ENCODE data around the gene TTYH1. TPM values are rescaled to one million over a fixed set of nuclear protein-coding genes. Genes with fewer than 3 reads are reported as not detected.

TTYH1 gene
- polyA plus RNA-seq, 1 of the 3 experiments (the other 2 are of a cell fraction), result 0.05 TPM

DNA sequence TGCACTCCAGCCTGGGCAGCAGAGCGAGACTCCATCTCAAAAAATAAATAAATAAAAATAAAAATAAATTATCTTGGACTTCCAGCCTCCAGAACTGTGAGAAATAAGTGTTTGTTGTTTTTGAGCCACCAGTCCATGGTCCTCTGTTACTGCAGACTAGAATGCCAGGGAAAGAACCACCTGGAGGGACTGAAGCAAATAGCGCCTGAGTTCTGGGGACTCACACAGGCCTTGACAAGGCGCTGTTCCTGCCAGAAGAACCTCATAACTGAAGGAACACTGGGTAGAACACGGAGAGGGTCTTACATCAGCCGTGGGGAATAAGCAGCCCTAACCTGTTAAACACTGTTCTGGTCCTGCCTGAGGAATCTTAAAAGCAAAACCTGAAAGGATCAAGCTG is 25.4 kb downstream of the TTYH1 start:
- 94% methylated on average over 5 of the region's 5 CpGs for WGBS (ENCODE audit: low lambda C conversion rate)
- peaks cover 5 to 11% of the 10 kb centered on the region in 2 experiments for H3K36me3 ChIP-seq (replicated peaks in 1 of 2; ENCODE audit: control insufficient read depth in 1 of 2, insufficient read depth in 2 of 2, low read length in 1 of 2)
- H3K4me2 ChIP-seq, result no peak overlapping the region
- H3K27me3 ChIP-seq (ENCODE audit: insufficient read depth), result no peaks in the 10 kb centered on the region
- no peaks in the 10 kb centered on the region for H3K4me1 ChIP-seq (ENCODE audit: control insufficient read depth in 1 of 2, insufficient read depth in 2 of 2, low read depth in 1 of 2, low read length in 1 of 2)
- H3F3A ChIP-seq (replicated peaks; ENCODE audit: insufficient read depth), result no peaks in the 10 kb centered on the region
- no peaks in the 10 kb centered on the region for H3K9me3 ChIP-seq
- ChIA-PET POLR2A (no interaction called here), CTCF (interaction anchor here (2.8 kb wide), 1 partner anchor 8 kb away, joined by 12 read pairs; the partner anchor contains the start of gene LENG8)
- no peaks in the 10 kb centered on the region for H3K9me2 ChIP-seq
- H3K4me3 ChIP-seq (ENCODE audit: low read depth in 2 of 2, low read length in 1 of 2), result no peak overlapping the region
- H3K9ac ChIP-seq, result no peak overlapping the region
- H4K20me1 ChIP-seq (ENCODE audit: insufficient read depth), result peaks cover 14% of the 10 kb centered on the region; the same call in 1 of the 2 replicates
- no peak overlapping the region for H3K27ac ChIP-seq (ENCODE audit: low read depth in 2 of 2, low read length in 1 of 2)
- H3K79me2 ChIP-seq (ENCODE audit: insufficient read depth), result peaks cover 7% of the 10 kb centered on the region; the same call in 1 of the 2 replicates
- H2AFZ ChIP-seq (ENCODE audit: low read depth), result no peak overlapping the region
- TF ChIP-seq MXI1 (IDR thresholded peaks at IDR 0.05; ENCODE audit: low read depth, low read length), result no peak
- no peak for TF ChIP-seq RFX5 (IDR thresholded peaks at IDR 0.05; ENCODE audit: low read length)
- TF ChIP-seq YY1 (IDR thresholded peaks at IDR 0.05; ENCODE audit: low read depth), result no peak
- TF ChIP-seq, protein P1, sequence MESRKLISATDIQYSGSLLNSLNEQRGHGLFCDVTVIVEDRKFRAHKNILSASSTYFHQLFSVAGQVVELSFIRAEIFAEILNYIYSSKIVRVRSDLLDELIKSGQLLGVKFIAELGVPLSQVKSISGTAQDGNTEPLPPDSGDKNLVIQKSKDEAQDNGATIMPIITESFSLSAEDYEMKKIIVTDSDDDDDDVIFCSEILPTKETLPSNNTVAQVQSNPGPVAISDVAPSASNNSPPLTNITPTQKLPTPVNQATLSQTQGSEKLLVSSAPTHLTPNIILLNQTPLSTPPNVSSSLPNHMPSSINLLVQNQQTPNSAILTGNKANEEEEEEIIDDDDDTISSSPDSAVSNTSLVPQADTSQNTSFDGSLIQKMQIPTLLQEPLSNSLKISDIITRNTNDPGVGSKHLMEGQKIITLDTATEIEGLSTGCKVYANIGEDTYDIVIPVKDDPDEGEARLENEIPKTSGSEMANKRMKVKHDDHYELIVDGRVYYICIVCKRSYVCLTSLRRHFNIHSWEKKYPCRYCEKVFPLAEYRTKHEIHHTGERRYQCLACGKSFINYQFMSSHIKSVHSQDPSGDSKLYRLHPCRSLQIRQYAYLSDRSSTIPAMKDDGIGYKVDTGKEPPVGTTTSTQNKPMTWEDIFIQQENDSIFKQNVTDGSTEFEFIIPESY (IDR thresholded peaks at IDR 0.05; ENCODE audit: borderline replicate concordance, low read depth), result no peak
- TF ChIP-seq TCF12 (IDR thresholded peaks at IDR 0.05), result no peak
- TF ChIP-seq FOSL2 (IDR thresholded peaks at IDR 0.05; ENCODE audit: borderline replicate concordance, low read depth), result no peak
- TF ChIP-seq, protein P2, sequence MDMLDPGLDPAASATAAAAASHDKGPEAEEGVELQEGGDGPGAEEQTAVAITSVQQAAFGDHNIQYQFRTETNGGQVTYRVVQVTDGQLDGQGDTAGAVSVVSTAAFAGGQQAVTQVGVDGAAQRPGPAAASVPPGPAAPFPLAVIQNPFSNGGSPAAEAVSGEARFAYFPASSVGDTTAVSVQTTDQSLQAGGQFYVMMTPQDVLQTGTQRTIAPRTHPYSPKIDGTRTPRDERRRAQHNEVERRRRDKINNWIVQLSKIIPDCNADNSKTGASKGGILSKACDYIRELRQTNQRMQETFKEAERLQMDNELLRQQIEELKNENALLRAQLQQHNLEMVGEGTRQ (IDR thresholded peaks at IDR 0.05; ENCODE audit: borderline replicate concordance, low read depth, low read length), result no peak
- no peak for TF ChIP-seq JUND (IDR thresholded peaks at IDR 0.05)
- TF ChIP-seq, protein P3, sequence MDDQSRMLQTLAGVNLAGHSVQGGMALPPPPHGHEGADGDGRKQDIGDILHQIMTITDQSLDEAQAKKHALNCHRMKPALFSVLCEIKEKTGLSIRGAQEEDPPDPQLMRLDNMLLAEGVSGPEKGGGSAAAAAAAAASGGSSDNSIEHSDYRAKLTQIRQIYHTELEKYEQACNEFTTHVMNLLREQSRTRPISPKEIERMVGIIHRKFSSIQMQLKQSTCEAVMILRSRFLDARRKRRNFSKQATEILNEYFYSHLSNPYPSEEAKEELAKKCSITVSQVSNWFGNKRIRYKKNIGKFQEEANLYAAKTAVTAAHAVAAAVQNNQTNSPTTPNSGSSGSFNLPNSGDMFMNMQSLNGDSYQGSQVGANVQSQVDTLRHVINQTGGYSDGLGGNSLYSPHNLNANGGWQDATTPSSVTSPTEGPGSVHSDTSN (IDR thresholded peaks at IDR 0.05), result no peak
- no peak for DNase-seq

DNA sequence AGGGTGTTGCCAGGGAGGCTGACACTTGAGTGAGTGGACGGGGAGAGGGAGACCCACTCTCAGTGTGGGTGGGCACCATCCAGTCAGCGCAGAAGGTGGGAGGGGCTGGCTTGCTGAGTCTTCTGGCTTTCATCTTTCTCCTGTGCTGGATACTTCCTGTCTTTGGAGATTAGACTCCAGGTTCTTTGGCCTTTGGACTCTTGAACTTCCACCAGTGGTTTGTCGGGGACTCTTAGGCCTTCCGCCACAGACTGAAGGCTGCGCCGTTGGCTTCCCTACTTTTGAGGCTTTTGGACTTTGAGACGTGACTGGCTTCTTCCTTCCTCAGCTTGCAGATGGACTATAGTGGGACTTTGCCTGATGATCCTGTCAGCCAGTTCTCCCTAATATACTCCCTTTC is 29.5 kb downstream of the TTYH1 start:
- Histone ChIP-seq H3K36me3 (replicated peaks in 1 of 2; ENCODE audit: control insufficient read depth in 1 of 2, insufficient read depth in 2 of 2, low read length in 1 of 2) (peaks cover 5 to 16% of the 10 kb centered on the region in 2 experiments), H3K27ac (ENCODE audit: low read depth in 2 of 2, low read length in 1 of 2) (no peak overlapping the region), H3K4me3 (ENCODE audit: low read depth in 2 of 2, low read length in 1 of 2) (no peak overlapping the region), H3K27me3 (ENCODE audit: insufficient read depth) (no peaks in the 10 kb centered on the region), H3K4me2 (no peak overlapping the region), H3F3A (replicated peaks; ENCODE audit: insufficient read depth) (no peaks in the 10 kb centered on the region), H3K9ac (no peak overlapping the region), H3K4me1 (ENCODE audit: control insufficient read depth in 1 of 2, insufficient read depth in 2 of 2, low read depth in 1 of 2, low read length in 1 of 2) (peaks cover 2 to 4% of the 10 kb centered on the region in 2 experiments; a peak in 2 of 4 replicates), H3K9me2 (no peaks in the 10 kb centered on the region), H3K9me3 (no peaks in the 10 kb centered on the region), H2AFZ (ENCODE audit: low read depth) (no peak overlapping the region), H3K79me2 (ENCODE audit: insufficient read depth) (peaks cover 35% of the 10 kb centered on the region), H4K20me1 (ENCODE audit: insufficient read depth) (peaks cover 3% of the 10 kb centered on the region)
- POLR2A ChIA-PET, result no interaction called here
- CTCF ChIA-PET, result no interaction called here
- 95% methylated on average over 7 of the region's 7 CpGs for WGBS (ENCODE audit: low lambda C conversion rate)
- no peak for DNase-seq
- TF ChIP-seq, protein P4, sequence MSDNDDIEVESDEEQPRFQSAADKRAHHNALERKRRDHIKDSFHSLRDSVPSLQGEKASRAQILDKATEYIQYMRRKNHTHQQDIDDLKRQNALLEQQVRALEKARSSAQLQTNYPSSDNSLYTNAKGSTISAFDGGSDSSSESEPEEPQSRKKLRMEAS (IDR thresholded peaks at IDR 0.05; ENCODE audit: low read depth), result no peak
- TF ChIP-seq, protein P2 (IDR thresholded peaks at IDR 0.05; ENCODE audit: borderline replicate concordance, low read depth, low read length), result no peak
- no peak for TF ChIP-seq EP300 (IDR thresholded peaks at IDR 0.05; ENCODE audit: borderline replicate concordance in 1 of 2, low read depth in 1 of 2, low read length in 1 of 2)
- TF ChIP-seq, protein P5, sequence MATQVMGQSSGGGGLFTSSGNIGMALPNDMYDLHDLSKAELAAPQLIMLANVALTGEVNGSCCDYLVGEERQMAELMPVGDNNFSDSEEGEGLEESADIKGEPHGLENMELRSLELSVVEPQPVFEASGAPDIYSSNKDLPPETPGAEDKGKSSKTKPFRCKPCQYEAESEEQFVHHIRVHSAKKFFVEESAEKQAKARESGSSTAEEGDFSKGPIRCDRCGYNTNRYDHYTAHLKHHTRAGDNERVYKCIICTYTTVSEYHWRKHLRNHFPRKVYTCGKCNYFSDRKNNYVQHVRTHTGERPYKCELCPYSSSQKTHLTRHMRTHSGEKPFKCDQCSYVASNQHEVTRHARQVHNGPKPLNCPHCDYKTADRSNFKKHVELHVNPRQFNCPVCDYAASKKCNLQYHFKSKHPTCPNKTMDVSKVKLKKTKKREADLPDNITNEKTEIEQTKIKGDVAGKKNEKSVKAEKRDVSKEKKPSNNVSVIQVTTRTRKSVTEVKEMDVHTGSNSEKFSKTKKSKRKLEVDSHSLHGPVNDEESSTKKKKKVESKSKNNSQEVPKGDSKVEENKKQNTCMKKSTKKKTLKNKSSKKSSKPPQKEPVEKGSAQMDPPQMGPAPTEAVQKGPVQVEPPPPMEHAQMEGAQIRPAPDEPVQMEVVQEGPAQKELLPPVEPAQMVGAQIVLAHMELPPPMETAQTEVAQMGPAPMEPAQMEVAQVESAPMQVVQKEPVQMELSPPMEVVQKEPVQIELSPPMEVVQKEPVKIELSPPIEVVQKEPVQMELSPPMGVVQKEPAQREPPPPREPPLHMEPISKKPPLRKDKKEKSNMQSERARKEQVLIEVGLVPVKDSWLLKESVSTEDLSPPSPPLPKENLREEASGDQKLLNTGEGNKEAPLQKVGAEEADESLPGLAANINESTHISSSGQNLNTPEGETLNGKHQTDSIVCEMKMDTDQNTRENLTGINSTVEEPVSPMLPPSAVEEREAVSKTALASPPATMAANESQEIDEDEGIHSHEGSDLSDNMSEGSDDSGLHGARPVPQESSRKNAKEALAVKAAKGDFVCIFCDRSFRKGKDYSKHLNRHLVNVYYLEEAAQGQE (IDR thresholded peaks at IDR 0.05; ENCODE audit: low read depth, low read length), result no peak
- TF ChIP-seq MEF2A (IDR thresholded peaks at IDR 0.05; ENCODE audit: borderline replicate concordance, low read depth), result no peak
- TF ChIP-seq TCF12 (IDR thresholded peaks at IDR 0.05), result no peak
- TF ChIP-seq, protein P1 (IDR thresholded peaks at IDR 0.05; ENCODE audit: borderline replicate concordance, low read depth), result no peak
- no peak for TF ChIP-seq TEAD4 (IDR thresholded peaks at IDR 0.05; ENCODE audit: borderline replicate concordance, insufficient read depth)
- no peak for TF ChIP-seq YY1 (IDR thresholded peaks at IDR 0.05; ENCODE audit: low read depth)
- TF ChIP-seq MXI1 (IDR thresholded peaks at IDR 0.05; ENCODE audit: low read depth, low read length), result no peak
- no peak for TF ChIP-seq FOXJ3 (CRISPR knock-in tag; IDR thresholded peaks at IDR 0.05)

Measured in SK-N-SH (cell line).